CD4-positive, alpha-beta T cell treated with Interleukin-6 at 100 ng/mL for 8 hours (primary cell): ENCODE measurements around the gene RPL22L1.
"Not testable (repeated sequence)": the region's sequence is repeated elsewhere in the genome, so short reads cannot be mapped to it uniquely, and the experiment has no call there.

Experiments
- DNase-seq: peaks from one replicate; pipeline ENCODE4 v3.0.0-alpha.2; 2020; ENCODE audit warnings: mixed read lengths, low spot score

The RPL22L1 gene

DNA sequence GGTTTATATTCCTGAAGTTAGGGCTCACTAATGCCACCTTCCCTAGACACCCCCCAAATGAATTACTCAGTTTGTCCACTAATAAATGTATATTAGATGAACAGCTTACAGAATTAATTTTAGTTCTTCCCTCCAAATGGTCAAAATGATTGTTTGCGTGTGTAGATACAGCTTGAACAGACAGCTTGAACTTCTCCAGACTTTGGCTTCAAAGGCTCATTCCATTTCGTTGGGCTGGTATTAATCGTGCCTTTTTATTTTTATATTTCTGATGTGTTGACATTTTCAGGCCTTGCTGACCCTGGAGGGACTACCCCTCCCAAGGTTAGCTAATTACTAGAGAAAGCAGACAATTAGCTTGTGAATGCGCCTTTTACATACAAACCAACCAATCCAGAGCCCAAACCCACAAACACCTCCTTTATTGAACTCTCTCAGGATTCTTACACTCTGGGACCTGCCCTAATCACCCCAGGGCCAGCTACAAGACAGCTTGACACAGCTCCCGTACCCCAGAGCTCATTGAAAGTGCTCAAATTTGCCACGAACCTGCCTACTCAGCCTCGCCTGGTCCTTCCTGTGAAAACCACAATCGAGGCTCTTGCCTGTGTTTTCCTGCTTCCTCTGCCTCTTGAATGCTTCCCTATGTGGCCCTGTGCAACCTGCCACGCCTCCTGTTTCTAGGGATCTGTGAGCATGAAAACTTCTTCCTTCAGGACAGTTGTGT, 40.3 kb downstream of the RPL22L1 start:
- no peak for DNase-seq

GRCh38 chr3:170826047-170826446, 43.9 kb downstream of the RPL22L1 start:
- no peak for DNase-seq

GRCh38 chr3:170823562-170823961, 46.4 kb downstream of the RPL22L1 start:
- DNase-seq, result not testable (repeated sequence)

DNA sequence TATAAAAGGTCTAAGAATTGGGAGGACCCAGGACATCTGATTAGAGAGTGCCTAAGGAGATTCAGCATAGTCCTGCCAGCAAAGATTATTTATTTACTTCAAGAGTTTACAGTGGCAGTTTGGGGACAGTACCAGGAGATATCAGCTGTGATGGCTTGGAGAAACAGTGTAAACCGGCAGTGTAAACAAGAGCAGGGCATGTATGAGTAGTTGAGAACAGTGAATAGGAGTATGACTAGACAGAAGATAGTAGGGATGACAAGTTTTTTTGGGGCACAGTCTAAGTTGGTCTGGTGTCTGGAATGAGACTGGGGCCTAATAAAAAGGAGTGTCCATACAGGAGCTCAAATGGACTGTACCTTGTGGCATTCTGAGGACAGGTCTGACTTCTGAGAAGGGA, 51.7 kb downstream of the RPL22L1 start:
- DNase-seq, result not testable (repeated sequence)

DNA sequence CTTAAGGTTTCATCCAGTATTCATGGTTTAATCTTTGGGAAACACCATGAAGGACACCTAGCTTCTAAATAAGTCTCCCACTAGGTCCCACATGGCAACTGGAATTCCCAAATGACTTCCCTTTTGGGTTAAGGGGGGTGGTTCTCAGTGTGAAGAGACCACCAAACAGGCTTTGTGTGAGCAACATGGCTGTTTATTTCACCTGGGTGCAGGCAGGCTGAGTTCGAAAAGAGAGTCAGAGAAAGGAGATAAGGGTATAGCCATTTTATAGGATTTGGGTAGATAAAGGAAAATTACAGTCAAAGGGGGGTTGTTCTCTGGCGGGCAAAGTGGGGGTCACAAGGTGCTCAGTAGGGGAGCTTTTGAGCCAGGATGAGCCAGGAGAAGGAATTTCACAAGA, 52.5 kb downstream of the RPL22L1 start:
- DNase-seq, result not testable (repeated sequence)

- DNase-seq, result no peak
Observed at GRCh38 chr3:170816841-170817240, 53.2 kb downstream of the RPL22L1 start.

DNA sequence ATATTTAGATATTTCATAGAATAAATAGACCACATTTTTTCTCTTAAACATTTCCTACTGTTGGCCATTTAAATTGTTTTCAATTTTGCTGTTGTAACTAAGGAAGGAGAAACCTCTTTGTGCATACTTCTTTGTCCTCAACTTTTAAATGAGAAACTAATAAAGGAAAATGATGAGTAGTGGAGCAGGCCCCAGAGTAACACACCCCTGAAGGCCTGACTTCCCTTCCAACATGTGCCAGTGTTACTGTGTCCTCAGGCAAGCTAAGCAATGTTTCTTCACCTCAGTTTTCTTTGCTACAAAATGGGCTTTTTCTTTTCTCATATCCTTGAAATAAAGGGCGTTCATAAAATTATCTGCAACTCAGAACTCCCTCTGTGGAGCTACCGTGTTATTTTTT, 53.7 kb downstream of the RPL22L1 start:
- no peak for DNase-seq

- no peak for DNase-seq
Observed at GRCh38 chr3:170815936-170816335, 54.1 kb downstream of the RPL22L1 start.

DNA sequence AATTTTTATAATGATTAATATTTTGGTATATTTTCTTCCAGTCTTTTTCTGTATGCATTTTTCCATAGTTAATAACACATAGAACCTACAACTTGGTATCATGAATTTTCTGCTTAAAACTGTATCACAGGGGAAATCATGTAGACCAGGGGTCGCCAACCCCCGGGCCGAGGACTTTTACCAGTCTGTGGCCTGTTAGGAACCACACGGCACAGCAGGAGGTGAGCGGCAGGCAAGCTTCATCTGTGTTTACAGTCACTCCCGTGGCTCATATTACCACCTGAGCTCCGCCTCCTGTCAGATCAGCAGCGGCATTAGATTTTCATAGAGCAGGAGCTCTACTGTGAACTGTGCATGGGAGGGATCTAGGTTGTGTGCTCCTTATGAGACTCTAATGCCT, 54.7 kb downstream of the RPL22L1 start:
- DNase-seq, result no peak
